ENCODE results near the gene RASGEF1C. TPM values are rescaled to one million over a fixed set of nuclear protein-coding genes. Genes with fewer than 3 reads are reported as not detected.
"Not testable (repeated sequence)": the region's sequence is repeated elsewhere in the genome, so short reads cannot be mapped to it uniquely, and the experiment has no call there.

The RASGEF1C gene
- total and polyA plus RNA-seq, 4 experiments from 2014 or later, result not detected

- H3K4me1 ChIP-seq (ENCODE audit: insufficient read depth, low read length), result peaks cover 8% of the 10 kb centered on the region
- H3K4me3 Mint-ChIP-seq, result peak overlapping the region; percentile 24 to 80 (median 70)
- ChIA-PET POLR2A (ENCODE audit: partially characterized antibody) (interaction anchor here (1.5 to 2.5 kb wide), 2 partner anchors 19 to 21 kb away, joined by 4 to 7 read pairs; partner anchors contain the start of gene RNF130), CTCF (ENCODE audit: partially characterized antibody) (interaction anchor here (1.2 to 3.7 kb wide), 8 partner anchors 9 to 328 kb away, joined by 3 to 19 read pairs (median 8); no protein-coding TSS in a partner anchor)
- H3K9me3 Mint-ChIP-seq, result no peaks in the 10 kb centered on the region
- intact Hi-C loops (cut with micrococcal nuclease), result loop anchor here (1.0 to 5.0 kb wide), 7 partner anchors 19 to 534 kb away; partner anchors contain the start of genes MRNIP and TBC1D9B
- H3K27ac Mint-ChIP-seq, result peak overlapping the region in 4 of 7 donors; percentile 53 to 74 (median 58)
- H3K27me3 ChIP-seq (ENCODE audit: insufficient read depth, low read length), result no peaks in the 10 kb centered on the region
- H3K36me3 ChIP-seq (ENCODE audit: insufficient read depth, low read length), result no peaks in the 10 kb centered on the region
- H3K27me3 Mint-ChIP-seq, result peaks cover 1 to 5% of the 10 kb centered on the region in 2 donors
- no peak for DNase-seq
- H3K36me3 Mint-ChIP-seq, result peaks cover 0 to 1% of the 10 kb centered on the region in 2 donors
- no peaks in the 10 kb centered on the region for H3K9me3 ChIP-seq (ENCODE audit: control insufficient read depth in 1 of 2, low read length in 2 of 2)
- peaks cover 7 to 24% (median 12%) of the 10 kb centered on the region in 4 donors for H3K4me1 Mint-ChIP-seq
- H3K27ac ChIP-seq (ENCODE audit: low read depth, low read length), result no peak overlapping the region
- no peak overlapping the region for H3K4me3 ChIP-seq (ENCODE audit: low read length in 2 of 2)
Measured at GRCh38 chr5:180090769-180091546, 118.1 kb downstream of the RASGEF1C start.

GRCh38 chr5:180090098-180090768, 118.8 kb downstream of the RASGEF1C start:
- Histone ChIP-seq H3K27me3 (ENCODE audit: insufficient read depth, low read length) (no peaks in the 10 kb centered on the region), H3K36me3 (ENCODE audit: insufficient read depth, low read length) (no peaks in the 10 kb centered on the region), H3K4me3 (ENCODE audit: low read length in 2 of 2) (peak overlapping the region; percentile 48 to 52), H3K9me3 (ENCODE audit: control insufficient read depth in 1 of 2, low read length in 2 of 2) (no peaks in the 10 kb centered on the region), H3K27ac (ENCODE audit: low read depth, low read length) (peak overlapping the region; percentile 49), H3K4me1 (ENCODE audit: insufficient read depth, low read length) (peaks cover 13% of the 10 kb centered on the region)
- peaks cover 1 to 5% of the 10 kb centered on the region in 2 donors for H3K27me3 Mint-ChIP-seq
- H3K4me1 Mint-ChIP-seq, result peaks cover 11 to 29% (median 16%) of the 10 kb centered on the region in 4 donors
- peaks cover 0 to 1% of the 10 kb centered on the region in 2 donors for H3K36me3 Mint-ChIP-seq
- peak overlapping the region; percentile 74 to 90 (median 87) for H3K4me3 Mint-ChIP-seq
- CTCF ChIA-PET (ENCODE audit: partially characterized antibody), result interaction anchor here (1.2 to 3.7 kb wide), 7 partner anchors 9 to 327 kb away, joined by 6 to 19 read pairs (median 9); no protein-coding TSS in a partner anchor
- peak; percentile 69 to 85 (median 81) for DNase-seq
- intact Hi-C loops (cut with micrococcal nuclease), result loop anchor here (1.0 to 5.0 kb wide), 7 partner anchors 18 to 533 kb away; partner anchors contain the start of genes MRNIP and TBC1D9B
- POLR2A ChIA-PET (ENCODE audit: partially characterized antibody), result interaction anchor here (1.5 to 2.5 kb wide), 2 partner anchors 19 to 20 kb away, joined by 4 to 7 read pairs; partner anchors contain the start of gene RNF130
- H3K27ac Mint-ChIP-seq, result peak overlapping the region; percentile 69 to 91 (median 80)
- no peaks in the 10 kb centered on the region for H3K9me3 Mint-ChIP-seq

GRCh38 chr5:180089628-180090027, 119.4 kb downstream of the RASGEF1C start:
- peak overlapping the region in 7 of 8 donors; percentile 83 to 90 (median 87) for H3K4me3 Mint-ChIP-seq
- H3K27ac ChIP-seq (ENCODE audit: low read depth, low read length), result not testable (repeated sequence)
- intact Hi-C loops (cut with micrococcal nuclease), result loop anchor here (1.0 to 5.0 kb wide), 7 partner anchors 17 to 532 kb away; partner anchors contain the start of genes MRNIP and TBC1D9B

GRCh38 chr5:180088561-180088960, 120.5 kb downstream of the RASGEF1C start:
- Histone ChIP-seq H3K9me3 (ENCODE audit: control insufficient read depth in 1 of 2, low read length in 2 of 2) (no peaks in the 10 kb centered on the region), H3K27ac (ENCODE audit: low read depth, low read length) (no peak overlapping the region), H3K27me3 (ENCODE audit: insufficient read depth, low read length) (no peaks in the 10 kb centered on the region), H3K36me3 (ENCODE audit: insufficient read depth, low read length) (no peaks in the 10 kb centered on the region), H3K4me3 (ENCODE audit: low read length in 2 of 2) (no peak overlapping the region), H3K4me1 (ENCODE audit: insufficient read depth, low read length) (peaks cover 13% of the 10 kb centered on the region)
- H3K36me3 Mint-ChIP-seq, result peaks cover 0 to 1% of the 10 kb centered on the region in 2 donors
- no peak for DNase-seq
- H3K4me3 Mint-ChIP-seq, result peak overlapping the region in 3 of 8 donors; percentile 3 to 22 (median 18)
- ChIA-PET CTCF (ENCODE audit: partially characterized antibody) (interaction anchor here (0.6 to 3.7 kb wide), 3 partner anchors 8 to 298 kb away, joined by 3 to 19 read pairs (median 7); no protein-coding TSS in a partner anchor), POLR2A (ENCODE audit: partially characterized antibody) (no interaction called here)
- intact Hi-C loops (cut with micrococcal nuclease), result no loop called here
- H3K27ac Mint-ChIP-seq, result peak overlapping the region in 3 of 7 donors; percentile 52 to 90 (median 83)
- peaks cover 11 to 25% (median 16%) of the 10 kb centered on the region in 4 donors for H3K4me1 Mint-ChIP-seq
- peaks cover 2 to 8% of the 10 kb centered on the region in 2 donors for H3K27me3 Mint-ChIP-seq
- H3K9me3 Mint-ChIP-seq, result no peaks in the 10 kb centered on the region

More at GRCh38 chr5:180089628-180090027, 119.4 kb downstream of the RASGEF1C start:
- H3K27me3 Mint-ChIP-seq; H3K27me3 ChIP-seq (ENCODE audit: insufficient read depth, low read length); H3K36me3 ChIP-seq (ENCODE audit: insufficient read depth, low read length); DNase-seq; H3K9me3 Mint-ChIP-seq; H3K9me3 ChIP-seq (ENCODE audit: control insufficient read depth in 1 of 2, low read length in 2 of 2); H3K36me3 Mint-ChIP-seq: not testable (repeated sequence)
- POLR2A ChIA-PET (ENCODE audit: partially characterized antibody), result interaction anchor here (1.5 to 2.5 kb wide), 2 partner anchors 18 to 20 kb away, joined by 4 to 7 read pairs; partner anchors contain the start of gene RNF130
- Histone ChIP-seq H3K4me1 (ENCODE audit: insufficient read depth, low read length) (peaks cover 13% of the 10 kb centered on the region), H3K4me3 (ENCODE audit: low read length in 2 of 2) (peak overlapping the region in 1 of 2 donors; percentile 48)
- H3K27ac Mint-ChIP-seq, result peak overlapping the region in 3 of 7 donors; percentile 49 to 91 (median 79)
- H3K4me1 Mint-ChIP-seq, result peaks cover 11 to 29% (median 16%) of the 10 kb centered on the region in 4 donors
- CTCF ChIA-PET (ENCODE audit: partially characterized antibody), result interaction anchor here (1.8 to 3.7 kb wide), 3 partner anchors 10 to 327 kb away, joined by 7 to 19 read pairs (median 12); no protein-coding TSS in a partner anchor

GRCh38 chr5:180086816-180087399, 122.1 kb downstream of the RASGEF1C start:
- no peaks in the 10 kb centered on the region for H3K9me3 ChIP-seq (ENCODE audit: control insufficient read depth in 1 of 2, low read length in 2 of 2)
- H3K4me1 ChIP-seq (ENCODE audit: insufficient read depth, low read length), result peaks cover 13% of the 10 kb centered on the region
- H3K4me3 Mint-ChIP-seq, result peak overlapping the region in 1 of 8 donors; percentile 20
- H3K36me3 ChIP-seq (ENCODE audit: insufficient read depth, low read length), result no peaks in the 10 kb centered on the region
- H3K27ac Mint-ChIP-seq, result peak overlapping the region in 4 of 7 donors; percentile 47 to 85 (median 60)
- H3K36me3 Mint-ChIP-seq, result peaks cover 0 to 1% of the 10 kb centered on the region in 2 donors
- intact Hi-C loops (cut with micrococcal nuclease), result no loop called here
- H3K9me3 Mint-ChIP-seq, result no peaks in the 10 kb centered on the region
- peaks cover 11 to 24% (median 16%) of the 10 kb centered on the region in 4 donors for H3K4me1 Mint-ChIP-seq
- no peak overlapping the region for H3K4me3 ChIP-seq (ENCODE audit: low read length in 2 of 2)
- no peaks in the 10 kb centered on the region for H3K27me3 ChIP-seq (ENCODE audit: insufficient read depth, low read length)
- DNase-seq, result no peak
- ChIA-PET CTCF (ENCODE audit: partially characterized antibody) (interaction anchor here (0.7 kb wide), 1 partner anchor 466 kb away, joined by 3 read pairs; no protein-coding TSS in a partner anchor), POLR2A (ENCODE audit: partially characterized antibody) (no interaction called here)
- peaks cover 4 to 15% of the 10 kb centered on the region in 2 donors for H3K27me3 Mint-ChIP-seq
- no peak overlapping the region for H3K27ac ChIP-seq (ENCODE audit: low read depth, low read length)

- peaks cover 6% of the 10 kb centered on the region for H3K4me1 ChIP-seq (ENCODE audit: insufficient read depth, low read length)
- Mint-ChIP-seq H3K4me3 (peak overlapping the region in 2 of 8 donors; percentile 10 to 31), H3K27me3 (peaks cover 4 to 22% of the 10 kb centered on the region in 2 donors), H3K4me1 (peaks cover 11 to 16% (median 14%) of the 10 kb centered on the region in 4 donors), H3K27ac (peak overlapping the region in 6 of 7 donors; percentile 2 to 90 (median 55)), H3K36me3 (no peaks in the 10 kb centered on the region), H3K9me3 (no peaks in the 10 kb centered on the region)
- no peak overlapping the region for H3K27ac ChIP-seq (ENCODE audit: low read depth, low read length)
- peak; percentile 52 to 79 (median 61) for DNase-seq
- ChIA-PET POLR2A (ENCODE audit: partially characterized antibody) (no interaction called here), CTCF (ENCODE audit: partially characterized antibody) (interaction anchor here (1.9 kb wide), 1 partner anchor 10 kb away, joined by 4 read pairs; no protein-coding TSS in a partner anchor)
- intact Hi-C loops (cut with micrococcal nuclease), result no loop called here
- no peaks in the 10 kb centered on the region for H3K9me3 ChIP-seq (ENCODE audit: control insufficient read depth in 1 of 2, low read length in 2 of 2)
- H3K36me3 ChIP-seq (ENCODE audit: insufficient read depth, low read length), result no peaks in the 10 kb centered on the region
- no peak overlapping the region for H3K4me3 ChIP-seq (ENCODE audit: low read length in 2 of 2)
- H3K27me3 ChIP-seq (ENCODE audit: insufficient read depth, low read length), result no peaks in the 10 kb centered on the region
Measured at GRCh38 chr5:180085837-180086236, 123.2 kb downstream of the RASGEF1C start.
